HG02938 (cell line): ENCODE results near the gene BBS2.
A peak's percentile ranks its signal among the peaks of the same experiment; 100 is the strongest.

Experiments used
- ATAC-seq: cut with Tn5 transposase; IDR thresholded peaks from one replicate; pipeline ENCODE4 v1.9.1; 2021; ENCODE audit warnings: mild to moderate bottlenecking, moderate library complexity; ENCODE audit not compliant: unreplicated experiment

Gene BBS2, protein sequence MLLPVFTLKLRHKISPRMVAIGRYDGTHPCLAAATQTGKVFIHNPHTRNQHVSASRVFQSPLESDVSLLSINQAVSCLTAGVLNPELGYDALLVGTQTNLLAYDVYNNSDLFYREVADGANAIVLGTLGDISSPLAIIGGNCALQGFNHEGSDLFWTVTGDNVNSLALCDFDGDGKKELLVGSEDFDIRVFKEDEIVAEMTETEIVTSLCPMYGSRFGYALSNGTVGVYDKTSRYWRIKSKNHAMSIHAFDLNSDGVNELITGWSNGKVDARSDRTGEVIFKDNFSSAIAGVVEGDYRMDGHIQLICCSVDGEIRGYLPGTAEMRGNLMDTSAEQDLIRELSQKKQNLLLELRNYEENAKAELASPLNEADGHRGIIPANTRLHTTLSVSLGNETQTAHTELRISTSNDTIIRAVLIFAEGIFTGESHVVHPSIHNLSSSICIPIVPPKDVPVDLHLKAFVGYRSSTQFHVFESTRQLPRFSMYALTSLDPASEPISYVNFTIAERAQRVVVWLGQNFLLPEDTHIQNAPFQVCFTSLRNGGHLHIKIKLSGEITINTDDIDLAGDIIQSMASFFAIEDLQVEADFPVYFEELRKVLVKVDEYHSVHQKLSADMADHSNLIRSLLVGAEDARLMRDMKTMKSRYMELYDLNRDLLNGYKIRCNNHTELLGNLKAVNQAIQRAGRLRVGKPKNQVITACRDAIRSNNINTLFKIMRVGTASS

DNA sequence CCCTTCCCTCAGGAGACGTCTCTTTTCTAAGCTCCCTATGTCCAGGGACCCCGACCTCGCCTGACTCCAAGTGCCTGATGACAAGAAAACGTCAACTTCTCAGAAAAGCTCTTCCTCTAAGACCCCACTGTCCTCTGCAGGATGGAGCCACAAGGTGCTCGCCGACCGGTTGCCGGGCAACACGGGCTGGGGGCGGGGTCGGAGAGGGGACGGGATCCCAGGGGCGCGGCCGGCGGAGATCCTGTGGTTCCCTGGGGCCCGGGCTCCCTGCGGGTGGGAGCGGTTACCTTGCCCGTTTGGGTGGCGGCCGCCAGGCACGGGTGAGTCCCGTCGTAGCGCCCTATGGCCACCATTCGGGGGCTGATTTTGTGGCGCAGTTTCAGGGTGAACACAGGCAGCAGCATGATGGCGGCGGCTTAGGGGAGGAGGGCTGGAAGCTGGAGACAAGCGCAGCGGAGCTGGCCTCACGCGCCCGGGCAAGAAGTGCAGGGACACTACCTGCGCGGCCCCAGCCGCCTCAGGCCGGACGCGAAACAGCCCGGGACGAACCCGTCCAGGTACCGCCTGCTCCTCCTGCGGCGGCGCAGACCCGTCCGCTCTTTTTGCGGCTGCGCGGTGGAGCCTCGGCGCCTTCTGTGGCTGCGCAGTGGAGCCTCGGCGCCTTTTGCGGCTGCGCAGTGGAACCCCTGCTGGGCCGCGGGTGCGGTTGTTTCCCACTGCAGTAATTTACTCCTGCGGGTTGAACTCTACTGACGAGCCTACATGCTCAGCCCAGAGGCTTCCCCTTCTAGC, at the start of gene BBS2:
Gene BBS2 (minus strand): TSS at position 566 of the 792 bp plus-strand sequence. CDS start 162 bp downstream, at position 404.
- ATAC-seq = peak; percentile 71

DNA sequence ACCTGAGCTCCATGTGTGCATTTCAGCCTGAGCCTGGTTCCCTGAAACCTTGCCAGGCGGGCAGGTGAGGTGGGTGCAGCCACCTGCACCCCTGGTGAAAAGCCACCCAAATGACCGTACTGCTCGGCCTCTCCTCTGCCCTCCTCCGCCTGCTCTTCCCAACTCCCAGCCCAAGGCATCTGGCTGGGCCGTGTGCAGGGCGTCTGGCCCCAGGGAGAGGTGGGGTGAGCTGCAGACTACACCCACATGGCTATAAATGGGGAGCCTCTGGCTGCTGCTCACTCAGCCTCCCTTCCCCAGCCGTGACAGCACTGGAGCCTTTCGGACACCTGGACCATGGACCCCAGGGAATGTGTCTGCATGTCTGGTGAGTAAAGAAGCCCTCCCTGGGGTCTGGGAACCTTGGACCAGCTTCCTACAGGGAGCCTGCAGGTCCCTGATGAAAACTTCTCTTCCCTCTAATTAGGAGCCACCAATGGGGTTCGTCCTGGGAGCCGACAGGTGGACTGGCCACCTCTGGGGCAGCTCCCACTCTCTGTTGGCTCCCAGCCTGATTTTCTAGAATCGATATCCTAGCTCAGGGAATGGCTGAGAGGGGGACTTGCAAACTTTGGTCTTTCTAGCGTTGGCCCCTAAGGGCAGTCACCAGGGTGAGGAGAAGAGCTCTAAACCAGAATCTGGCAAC, 45.1 kb upstream of the BBS2 start, which contains the start of gene MT4:
Gene MT4 (plus strand): TSS at position 281 of the 685 bp plus-strand sequence. CDS start 56 bp downstream, at position 337.
- no peak for ATAC-seq

DNA sequence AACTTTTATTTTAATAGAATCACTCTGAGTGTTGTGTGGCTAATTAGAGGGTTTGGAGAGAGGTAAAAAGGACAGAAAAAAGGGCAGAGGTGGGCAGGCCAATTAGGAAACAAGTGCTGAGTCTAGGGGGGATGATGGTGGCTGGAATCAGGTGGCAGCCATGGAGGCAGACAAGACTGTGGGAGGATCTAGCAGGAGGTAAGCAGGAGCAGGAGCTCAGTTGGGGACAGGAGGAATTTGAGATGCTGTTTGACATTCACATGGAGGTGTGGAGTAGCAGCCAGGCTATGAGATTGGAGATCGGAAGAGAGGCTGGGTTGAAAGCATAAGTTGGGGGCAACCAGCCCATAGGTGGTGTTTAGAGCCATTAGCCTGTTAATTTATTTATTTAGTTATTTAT, 41.3 kb upstream of the BBS2 start:
- ATAC-seq = no peak

DNA sequence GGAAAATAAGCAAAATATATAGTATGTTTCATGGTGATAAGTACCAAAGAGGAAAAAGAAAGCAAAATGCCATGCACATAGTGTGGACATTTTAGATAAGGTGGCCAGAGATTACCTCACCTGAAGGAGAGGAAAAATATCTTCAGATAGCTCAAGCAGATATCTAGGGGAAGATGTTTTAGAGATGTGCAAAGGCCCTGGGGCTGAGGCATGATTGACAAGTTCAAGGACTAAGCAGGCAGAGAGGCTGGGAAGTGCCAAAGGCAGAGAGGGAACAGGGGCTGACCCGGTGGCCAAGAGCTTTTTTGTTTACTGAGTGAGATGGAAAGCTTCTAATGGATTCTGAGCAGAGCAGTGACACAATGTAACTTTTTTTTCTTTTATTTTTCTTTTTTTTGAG, 40.6 kb upstream of the BBS2 start:
- ATAC-seq = no peak

DNA sequence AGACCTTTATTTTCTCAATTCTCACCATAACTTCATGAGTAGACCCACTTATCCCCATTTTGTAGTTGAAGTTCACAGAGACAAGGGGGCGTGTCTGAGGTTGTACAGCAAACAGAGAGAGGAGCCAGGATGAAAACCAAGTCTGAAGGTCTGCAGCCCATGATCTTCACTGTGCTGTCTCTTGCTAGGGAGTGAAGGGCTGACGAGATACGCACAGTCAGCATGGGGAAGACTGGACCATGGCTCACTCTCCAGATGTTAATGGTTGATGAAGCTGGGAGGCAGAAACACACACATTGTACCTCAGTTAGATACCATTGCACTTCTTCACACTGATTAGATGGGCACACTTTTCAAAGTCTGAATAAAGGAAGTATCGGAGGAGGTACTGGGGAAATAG, 39.3 kb upstream of the BBS2 start:
- no peak for ATAC-seq

DNA sequence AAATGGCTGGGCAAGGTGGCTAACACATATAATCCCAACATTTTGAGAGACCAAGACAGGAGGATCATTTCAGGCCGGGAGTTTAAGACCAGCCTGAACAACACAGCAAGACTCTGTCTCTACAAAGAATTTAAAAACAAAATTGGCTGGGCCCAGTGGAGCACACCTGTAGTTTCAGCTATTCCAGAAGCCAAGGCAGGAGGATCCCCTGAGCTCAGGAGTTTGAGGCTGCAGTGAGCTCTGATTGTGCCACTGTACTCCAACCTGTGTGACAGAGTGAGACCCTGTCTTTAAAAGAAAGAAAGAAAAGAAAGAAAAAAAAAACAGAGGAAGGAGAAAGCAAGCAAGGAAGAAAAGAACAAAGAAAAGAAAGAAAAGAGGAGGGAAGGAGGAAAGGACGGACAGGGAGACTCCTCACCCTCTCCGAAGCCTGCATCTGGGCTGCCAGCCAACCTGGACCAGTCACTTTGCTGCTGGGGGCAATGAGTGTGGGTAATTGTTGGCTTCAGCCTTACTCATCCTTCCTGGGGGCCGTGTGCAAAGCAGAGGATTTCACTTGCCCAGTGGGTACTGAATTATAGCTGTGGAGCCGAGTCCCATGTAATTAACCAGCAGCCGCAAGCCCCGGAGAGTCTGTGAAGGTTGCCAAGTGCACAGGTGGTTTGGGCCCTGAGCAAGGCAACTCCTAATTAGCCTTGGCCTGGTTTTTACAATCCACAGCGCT, 38.4 kb upstream of the BBS2 start:
- ATAC-seq = no peak

DNA sequence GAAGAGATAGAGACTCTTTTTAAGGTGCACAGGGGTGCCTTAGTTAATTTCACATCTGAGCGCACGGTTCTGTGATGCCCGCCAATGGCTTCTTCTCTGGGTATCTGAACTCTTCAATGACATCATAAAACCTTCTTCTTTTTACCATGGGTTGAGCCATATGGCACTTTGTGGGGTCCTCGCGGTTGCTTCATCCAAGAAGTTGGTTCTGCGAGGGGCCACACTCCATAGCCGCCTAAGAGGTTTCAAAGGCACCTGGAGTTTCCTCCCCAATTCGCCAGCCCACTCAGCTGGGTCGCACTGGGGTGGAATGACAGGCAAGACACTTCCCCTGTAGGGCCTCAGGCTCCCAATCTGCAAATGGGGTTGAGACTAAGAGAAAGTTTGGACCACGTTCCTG, 34.6 kb upstream of the BBS2 start:
- ATAC-seq = no peak

DNA sequence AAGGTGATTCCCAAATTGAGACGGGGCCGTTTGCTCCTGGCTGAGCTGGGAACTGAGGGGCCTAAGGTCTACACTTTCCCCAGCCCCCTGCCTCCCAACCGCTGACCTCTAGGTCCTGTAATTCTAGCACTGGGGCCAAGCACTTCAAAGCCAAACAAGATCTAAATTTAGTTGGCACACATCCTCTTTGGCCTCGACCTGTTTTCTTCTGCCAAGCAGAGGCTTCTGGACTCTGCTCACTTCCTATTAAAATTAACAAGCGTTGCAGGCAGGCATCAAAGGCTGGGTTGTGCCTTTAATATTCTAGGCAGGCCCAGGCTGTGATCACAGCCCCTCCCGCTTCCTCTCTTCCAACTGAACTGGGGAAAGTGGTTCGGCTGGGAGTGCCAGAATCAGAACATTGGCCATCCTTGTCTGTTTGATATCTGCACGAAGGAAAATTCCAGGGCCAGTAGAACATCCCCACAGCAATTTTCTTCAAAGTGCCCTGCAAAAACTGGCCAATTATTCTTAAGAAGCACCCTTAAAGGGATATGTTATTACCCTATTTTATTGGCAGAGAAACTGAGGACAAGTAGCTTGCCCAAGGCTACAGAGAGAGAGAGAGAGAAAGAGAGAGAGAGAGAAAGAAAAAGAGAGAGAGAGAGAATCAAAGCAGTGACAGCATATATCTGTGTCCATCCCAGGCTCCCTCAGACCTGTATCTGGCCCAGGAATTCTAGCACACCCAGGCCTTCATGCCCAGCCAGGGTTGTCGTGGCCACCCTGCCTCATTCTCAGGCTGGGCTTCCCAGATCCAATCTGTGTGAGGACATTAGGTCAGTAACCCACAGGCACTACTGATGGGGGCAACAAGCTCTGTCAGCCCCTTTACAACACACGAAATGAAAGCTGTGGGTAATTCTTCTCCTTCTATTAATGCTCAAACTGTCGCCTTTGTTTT, 32.2 kb upstream of the BBS2 start:
- ATAC-seq = no peak

DNA sequence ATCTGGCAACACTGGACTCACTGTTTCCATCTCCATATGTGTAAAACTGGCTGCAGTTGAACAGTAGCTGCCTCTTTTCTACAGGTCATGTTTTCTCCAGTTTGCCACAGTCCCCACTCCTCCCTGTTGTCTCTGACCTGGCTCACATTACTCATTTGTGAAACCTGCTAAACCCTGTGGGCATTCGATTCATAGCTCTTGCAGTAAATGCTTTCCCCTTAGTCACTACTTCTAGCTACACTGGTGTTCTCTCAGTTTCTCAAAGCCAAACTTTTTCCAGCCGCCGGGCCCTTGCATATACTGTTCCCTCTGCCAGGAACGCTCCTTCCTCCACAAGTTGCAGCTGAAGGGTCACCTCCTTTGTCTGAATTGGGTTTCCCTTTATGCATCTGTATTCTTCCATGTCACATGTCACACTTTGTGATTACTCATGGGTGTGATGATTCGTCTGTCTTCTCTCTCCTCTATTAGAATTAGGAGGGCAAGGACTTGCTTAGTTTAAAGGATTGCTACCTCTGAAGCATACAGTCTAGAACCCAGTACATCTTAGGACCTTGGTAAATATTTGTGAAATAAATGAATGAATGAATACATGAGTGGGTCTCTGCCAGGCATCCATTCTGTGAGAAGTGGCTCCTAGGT, 30.0 kb upstream of the BBS2 start:
- ATAC-seq = no peak

DNA sequence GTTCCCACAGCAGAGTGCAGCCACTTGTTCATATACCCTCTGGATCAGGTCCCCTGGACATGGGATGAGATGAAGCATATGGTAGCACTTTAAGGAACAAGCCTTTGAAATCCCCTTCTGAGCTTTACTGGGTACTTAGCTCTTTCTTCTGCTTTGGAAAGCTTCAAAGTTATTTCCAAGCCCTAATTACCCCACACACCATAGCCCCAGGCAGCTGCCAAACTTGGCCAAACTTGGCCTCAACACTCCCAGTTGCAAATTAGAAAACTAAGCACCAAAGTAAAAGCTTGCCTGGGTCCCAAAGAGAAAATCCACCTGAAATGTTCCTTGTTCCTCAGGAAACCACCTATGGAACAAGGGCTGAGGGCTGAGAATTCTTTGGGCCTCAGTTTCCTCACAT, 29.3 kb upstream of the BBS2 start:
- no peak for ATAC-seq

DNA sequence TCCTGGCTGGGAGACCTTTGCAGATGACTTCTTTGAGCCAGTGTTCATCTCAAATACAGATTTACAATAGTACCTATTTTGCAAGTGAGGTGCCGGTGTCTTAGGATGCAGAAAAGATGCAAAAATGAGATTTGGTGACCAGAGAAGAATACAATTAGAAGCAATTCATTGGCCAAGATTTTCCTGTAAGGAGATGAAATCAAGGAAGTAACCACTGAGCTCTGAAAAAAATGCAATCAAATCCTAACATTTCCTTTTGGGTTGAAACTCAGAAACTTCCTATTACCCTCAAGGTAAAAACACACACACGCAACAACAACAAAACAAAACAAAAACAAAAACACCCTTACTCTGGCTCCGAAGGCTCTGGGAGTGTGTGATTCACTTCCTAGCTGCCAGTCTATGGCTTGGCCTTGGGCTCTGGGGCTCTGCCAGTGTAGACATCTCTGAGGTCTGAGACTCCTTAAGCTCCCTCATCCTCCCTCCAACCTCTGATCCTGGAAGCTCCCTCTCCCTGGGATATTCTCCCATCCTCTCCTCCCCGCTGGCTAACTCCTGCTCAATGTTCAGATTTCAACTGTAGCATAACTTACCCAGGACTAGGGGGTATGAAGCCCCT, 28.2 kb upstream of the BBS2 start:
- ATAC-seq = no peak

DNA sequence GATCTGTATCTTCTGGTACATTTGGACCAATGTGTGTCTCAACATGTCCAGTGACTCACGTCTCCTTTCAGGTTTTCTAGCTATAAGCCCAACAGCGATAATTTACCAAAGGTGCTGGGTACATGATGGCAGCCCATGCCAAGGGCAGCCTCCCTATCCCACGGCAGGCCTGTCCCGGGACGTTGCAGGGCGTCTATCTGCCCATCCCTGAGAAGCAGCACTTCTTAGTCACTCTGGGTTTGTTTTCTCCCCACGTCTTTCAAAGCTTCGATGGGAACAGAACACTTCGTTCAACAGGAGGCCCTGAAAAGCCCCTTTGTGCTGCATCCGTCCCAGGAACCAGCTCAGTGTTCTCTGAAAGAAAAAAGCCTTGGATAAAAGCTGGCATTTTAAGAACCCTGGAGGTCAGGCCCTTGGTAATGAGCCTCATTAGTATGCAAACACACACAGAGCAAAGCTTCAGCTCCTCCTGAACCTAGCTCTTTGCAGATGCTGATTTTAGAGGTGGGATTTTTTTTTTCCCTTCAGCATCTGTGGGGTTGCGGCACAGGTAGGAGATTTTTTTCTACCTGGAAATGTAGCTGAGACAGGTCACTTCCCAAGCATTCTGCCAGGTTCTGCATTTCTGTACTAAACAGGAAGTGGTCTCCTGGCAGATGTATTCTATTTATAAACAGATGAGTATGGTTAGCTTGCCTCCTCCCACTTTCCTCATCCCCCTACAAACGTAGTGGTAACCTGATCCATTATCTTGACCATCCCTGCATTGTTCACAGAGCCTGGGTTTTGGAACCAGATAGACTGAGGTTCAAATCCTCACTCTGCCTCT, 27.5 kb upstream of the BBS2 start:
- ATAC-seq = no peak

DNA sequence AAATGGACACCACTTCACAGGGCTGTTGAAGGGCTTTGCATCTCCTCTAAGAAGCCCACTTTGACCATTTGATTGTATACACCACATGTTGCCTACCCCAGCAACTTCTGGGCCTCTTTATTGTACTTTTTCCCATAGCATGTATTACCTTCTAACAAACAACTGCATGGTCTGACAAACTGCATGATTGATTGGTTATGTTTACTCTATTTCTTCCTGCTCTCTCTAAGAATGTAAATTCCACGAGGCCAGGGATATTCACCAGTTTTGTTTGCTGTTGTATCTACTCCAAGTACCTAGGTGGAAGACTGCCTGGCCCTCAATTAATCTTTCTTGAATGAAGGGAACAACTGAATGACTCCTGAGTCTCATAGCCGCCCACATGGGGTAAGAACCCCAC, 22.2 kb upstream of the BBS2 start:
- no peak for ATAC-seq

DNA sequence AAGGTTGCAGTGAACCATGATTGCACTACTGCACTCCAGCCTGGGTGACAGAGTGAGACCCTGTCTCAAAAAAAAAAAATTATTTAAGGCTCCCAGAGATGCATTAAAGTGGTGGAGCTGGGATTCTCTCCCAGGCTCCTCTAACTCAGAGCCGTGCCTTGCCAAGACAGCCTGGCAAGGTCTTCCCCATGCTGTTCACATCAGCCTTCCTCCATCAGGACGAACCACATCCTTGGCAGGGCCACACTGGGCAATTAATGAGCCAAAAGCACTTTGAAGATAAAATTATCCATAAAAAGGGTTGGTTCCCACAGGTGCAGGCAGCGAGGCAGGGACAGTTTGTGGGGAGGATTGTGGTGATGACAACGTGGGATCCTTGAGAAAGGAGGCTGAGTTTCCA, 19.8 kb upstream of the BBS2 start:
- ATAC-seq = no peak

DNA sequence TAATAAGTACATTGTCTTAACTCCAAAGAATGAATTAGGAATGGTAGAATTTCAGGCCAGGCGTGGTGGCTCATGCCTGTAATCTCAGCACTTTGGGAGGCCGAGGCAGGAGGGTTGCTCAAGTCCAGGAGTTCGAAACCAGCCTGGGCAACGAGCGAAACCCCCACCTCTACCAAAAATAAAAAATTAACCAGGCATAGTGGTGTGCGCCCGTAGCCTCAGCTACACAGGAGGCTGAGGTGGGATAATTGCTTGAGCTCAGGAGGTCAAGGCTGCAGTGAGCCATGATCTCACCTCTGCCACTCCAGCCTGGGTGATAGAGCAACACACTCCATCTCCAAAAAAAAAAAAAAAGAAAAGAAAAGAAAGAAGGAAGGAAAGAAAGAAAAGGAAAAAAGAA, 18.5 kb upstream of the BBS2 start:
- no peak for ATAC-seq

DNA sequence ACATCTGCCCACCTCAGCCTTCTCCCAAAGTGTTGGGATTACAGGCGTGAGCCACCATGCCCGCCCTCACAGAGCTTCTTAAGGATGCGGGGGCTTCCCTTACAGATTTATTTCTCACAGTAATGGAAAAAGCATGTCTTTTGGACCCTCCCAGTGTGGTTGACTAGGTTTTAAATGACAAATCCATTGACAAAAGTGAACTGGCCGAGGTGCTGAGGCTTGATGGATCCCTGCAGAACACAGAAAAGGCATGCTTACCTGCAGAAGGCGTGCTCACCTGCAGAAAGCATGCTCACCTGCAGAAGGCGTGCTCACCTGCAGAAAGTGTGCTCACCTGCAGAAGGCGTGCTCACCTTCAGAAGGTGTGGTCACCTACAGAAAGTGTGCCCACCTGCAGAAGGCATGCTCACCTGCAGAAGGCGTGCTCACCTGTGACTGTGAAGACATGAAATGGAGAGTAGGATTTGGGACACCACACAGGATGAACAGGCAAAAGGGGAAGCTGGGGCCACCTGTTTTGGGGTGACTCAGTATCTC, 15.1 kb upstream of the BBS2 start:
- no peak for ATAC-seq

DNA sequence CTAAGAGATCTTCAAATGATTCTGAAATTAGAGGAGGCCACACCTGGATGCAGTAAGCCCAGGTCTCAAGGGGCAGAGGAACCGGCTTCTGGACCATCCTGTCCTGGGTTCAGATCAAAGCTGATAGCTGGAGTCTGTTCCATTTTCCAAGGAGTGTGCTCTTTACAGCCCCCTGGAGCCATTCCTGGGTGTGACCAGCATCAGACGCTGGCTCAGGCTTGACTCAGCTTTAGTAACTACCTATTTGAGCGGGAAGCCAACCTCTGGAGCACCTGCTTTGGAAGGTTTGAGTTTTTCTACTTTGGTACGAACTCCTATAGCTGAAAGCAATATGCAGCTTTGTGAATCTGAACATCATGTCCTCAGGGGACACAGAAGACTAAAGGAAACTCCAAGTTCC, 12.9 kb upstream of the BBS2 start:
- no peak for ATAC-seq
